HUES48 (cell line): ENCODE results near the gene SDCBP2.

Experiments
- H3K27ac ChIP-seq: one replicate; pipeline ENCODE4 v1.7.0; 2013; ENCODE audit warnings: low read depth, low read length, inconsistent platforms
- H3K27me3 ChIP-seq: 2 replicates; pipeline ENCODE4 v1.6.1; 2013; ENCODE audit warnings: mild to moderate bottlenecking, low read length; ENCODE audit not compliant: control insufficient read depth, insufficient read depth
- H3K36me3 ChIP-seq: 2 replicates; pipeline ENCODE4 v1.6.1; 2013; ENCODE audit warnings: low read length; ENCODE audit not compliant: control insufficient read depth, insufficient read depth
- H3K4me1 ChIP-seq: 2 replicates; pipeline ENCODE4 v1.6.1; 2013; ENCODE audit warnings: mild to moderate bottlenecking, low read length; ENCODE audit not compliant: control insufficient read depth, insufficient read depth
- H3K4me3 ChIP-seq: 2 replicates; pipeline ENCODE4 v1.5.1; 2013; ENCODE audit warnings: mild to moderate bottlenecking, low read depth, low read length
- H3K9ac ChIP-seq: 2 replicates; pipeline ENCODE4 v1.6.1; 2013; ENCODE audit warnings: mild to moderate bottlenecking, low read depth, low read length, moderate library complexity
- H3K9me3 ChIP-seq: 2 replicates; pipeline ENCODE4 v1.6.1; 2013; ENCODE audit warnings: low read length; ENCODE audit not compliant: control insufficient read depth, insufficient read depth

The SDCBP2 gene, protein sequence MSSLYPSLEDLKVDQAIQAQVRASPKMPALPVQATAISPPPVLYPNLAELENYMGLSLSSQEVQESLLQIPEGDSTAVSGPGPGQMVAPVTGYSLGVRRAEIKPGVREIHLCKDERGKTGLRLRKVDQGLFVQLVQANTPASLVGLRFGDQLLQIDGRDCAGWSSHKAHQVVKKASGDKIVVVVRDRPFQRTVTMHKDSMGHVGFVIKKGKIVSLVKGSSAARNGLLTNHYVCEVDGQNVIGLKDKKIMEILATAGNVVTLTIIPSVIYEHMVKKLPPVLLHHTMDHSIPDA

GRCh38 chr20:1328680-1329330, at the start of gene SDCBP2:
Gene SDCBP2, minus strand, starts transcription at chr20:1329139. Its CDS starts 8,723 bp downstream, at chr20:1320416.
- no peak within 1 kb of the TSS for H3K9ac ChIP-seq
- no peaks in the 10 kb centered on the region for H3K27me3 ChIP-seq
- H3K4me1 ChIP-seq = peaks cover 7% of the 10 kb centered on the region
- no peak within 1 kb of the TSS for H3K4me3 ChIP-seq
- 0 out of 2 replicates have a peak, but pooled peaks cover 7% of the 10 kb centered on the region for H3K36me3 ChIP-seq
- no peaks in the 10 kb centered on the region for H3K9me3 ChIP-seq
- no peak within 1 kb of the TSS for H3K27ac ChIP-seq

GRCh38 chr20:1378735-1379125, 49.8 kb upstream of the SDCBP2 start:
- no peak overlapping the region for H3K4me3 ChIP-seq
- peaks cover 15% of the 10 kb centered on the region for H3K36me3 ChIP-seq
- no peaks in the 10 kb centered on the region for H3K9me3 ChIP-seq
- no peak overlapping the region for H3K27ac ChIP-seq
- no peak overlapping the region for H3K9ac ChIP-seq
- H3K27me3 ChIP-seq = no peaks in the 10 kb centered on the region
- peaks cover 9% of the 10 kb centered on the region; the same call in 1 of the 2 replicates for H3K4me1 ChIP-seq

GRCh38 chr20:1377984-1378734, 49.2 kb upstream of the SDCBP2 start:
- Histone ChIP-seq H3K4me1 (peaks cover 9% of the 10 kb centered on the region; the same call in 1 of the 2 replicates), H3K27me3 (no peaks in the 10 kb centered on the region), H3K4me3 (no peak overlapping the region), H3K9ac (no peak overlapping the region), H3K27ac (no peak overlapping the region), H3K9me3 (no peaks in the 10 kb centered on the region), H3K36me3 (peaks cover 21% of the 10 kb centered on the region)

DNA sequence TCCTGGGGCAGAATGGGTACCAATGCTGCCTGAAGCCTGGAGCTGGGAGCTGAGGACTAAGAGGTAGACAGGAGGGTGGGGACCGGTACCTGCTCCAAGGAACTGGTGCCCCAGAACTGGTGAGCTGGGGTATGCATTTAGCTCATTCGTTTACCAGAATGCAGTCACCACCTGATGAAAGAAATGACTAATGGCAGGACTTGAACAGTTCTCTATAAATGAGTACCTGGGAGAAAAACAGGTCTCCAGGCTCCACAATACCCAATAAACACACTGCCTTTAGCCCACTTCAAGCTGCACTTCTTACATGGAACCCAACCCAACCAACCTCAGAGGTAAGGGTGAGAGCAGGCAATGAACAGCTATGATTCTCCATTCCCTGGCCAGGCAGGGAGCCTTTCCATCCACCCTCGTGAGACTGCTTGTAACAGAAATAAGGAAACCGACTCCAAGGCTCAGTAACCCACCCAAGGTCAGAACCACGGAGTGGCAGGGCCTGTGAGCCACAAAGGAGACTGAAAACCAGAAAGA, 48.5 kb upstream of the SDCBP2 start:
- no peak overlapping the region for H3K9ac ChIP-seq
- no peak overlapping the region for H3K4me3 ChIP-seq
- H3K27me3 ChIP-seq = no peaks in the 10 kb centered on the region
- peaks cover 23% of the 10 kb centered on the region for H3K36me3 ChIP-seq
- no peaks in the 10 kb centered on the region for H3K9me3 ChIP-seq
- H3K27ac ChIP-seq = peak overlapping the region; percentile 12
- peaks cover 9% of the 10 kb centered on the region; the same call in 1 of the 2 replicates for H3K4me1 ChIP-seq

GRCh38 chr20:1376408-1377270, 47.7 kb upstream of the SDCBP2 start:
- Histone ChIP-seq H3K36me3 (peaks cover 31% of the 10 kb centered on the region), H3K9ac (no peak overlapping the region), H3K27ac (no peak overlapping the region), H3K4me1 (peaks cover 9% of the 10 kb centered on the region; the same call in 1 of the 2 replicates), H3K4me3 (no peak overlapping the region), H3K27me3 (no peaks in the 10 kb centered on the region), H3K9me3 (no peaks in the 10 kb centered on the region)

DNA sequence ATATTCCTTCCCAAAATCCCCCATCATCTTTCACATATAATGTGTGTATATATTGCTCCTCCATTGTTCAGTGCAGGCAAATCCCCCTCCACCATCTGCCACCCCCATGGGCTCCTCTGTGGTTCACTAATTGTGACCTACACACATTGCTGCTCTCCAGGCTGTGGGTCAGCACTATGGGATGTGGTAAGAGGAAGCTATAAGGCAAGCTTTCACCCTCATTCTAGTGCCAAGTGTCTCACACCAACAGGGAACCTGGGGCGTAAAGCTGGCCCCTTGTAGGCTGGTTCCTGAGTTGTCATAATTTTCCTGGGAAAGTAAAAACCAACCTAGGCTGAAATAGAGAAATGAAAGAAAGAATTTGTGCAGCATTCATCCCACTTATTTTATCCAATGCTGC, 47.1 kb upstream of the SDCBP2 start:
- Histone ChIP-seq H3K4me3 (no peak overlapping the region), H3K27me3 (no peaks in the 10 kb centered on the region), H3K9ac (no peak overlapping the region), H3K36me3 (peaks cover 37% of the 10 kb centered on the region), H3K4me1 (peaks cover 9% of the 10 kb centered on the region; the same call in 1 of the 2 replicates), H3K27ac (no peak overlapping the region), H3K9me3 (no peaks in the 10 kb centered on the region)

DNA sequence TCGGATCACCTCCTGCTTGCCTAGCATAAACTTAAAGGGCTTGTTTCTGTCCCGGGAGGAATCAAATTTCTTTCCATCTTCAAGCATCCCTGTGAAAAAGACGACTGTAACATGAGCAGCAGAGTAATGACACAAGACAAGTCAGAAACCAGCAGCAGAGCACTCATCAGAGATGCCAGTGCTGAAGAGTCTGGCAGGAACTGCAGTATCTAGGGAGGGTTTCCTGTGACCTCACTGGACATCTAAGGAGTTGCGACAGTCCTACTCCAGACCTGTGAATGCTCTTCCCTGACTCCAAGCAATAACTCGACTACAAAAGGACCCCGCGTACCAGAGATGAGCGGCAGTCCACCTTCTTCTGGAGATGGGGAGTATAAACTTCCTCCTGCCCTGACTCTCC, 46.6 kb upstream of the SDCBP2 start:
- H3K4me3 ChIP-seq = no peak overlapping the region
- H3K36me3 ChIP-seq = peaks cover 42% of the 10 kb centered on the region

DNA sequence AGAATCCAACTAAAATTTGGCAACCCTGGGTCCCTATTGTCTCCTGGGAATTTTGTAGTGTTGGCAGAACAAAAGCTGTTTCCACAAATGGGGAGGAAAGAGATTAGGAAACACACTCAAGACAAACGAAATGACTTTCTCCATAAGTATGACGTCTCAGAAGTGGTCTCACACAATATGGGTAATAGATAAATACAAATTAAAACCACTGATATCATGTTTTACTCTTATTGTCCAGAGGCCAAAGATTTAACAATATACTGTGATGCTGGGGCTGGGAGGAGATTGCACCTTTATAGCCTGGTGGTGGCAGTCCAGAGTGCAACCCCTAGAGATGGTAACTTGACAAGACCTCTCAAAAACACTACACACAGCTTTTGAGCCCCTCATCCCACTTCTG, 45.3 kb upstream of the SDCBP2 start:
- Histone ChIP-seq H3K9me3 (no peaks in the 10 kb centered on the region), H3K36me3 (peaks cover 49% of the 10 kb centered on the region), H3K27me3 (no peaks in the 10 kb centered on the region), H3K4me3 (no peak overlapping the region), H3K4me1 (peaks cover 9% of the 10 kb centered on the region; the same call in 1 of the 2 replicates), H3K27ac (no peak overlapping the region), H3K9ac (no peak overlapping the region)

More for the DNA sequence above, 46.6 kb upstream of the SDCBP2 start:
- no peaks in the 10 kb centered on the region for H3K9me3 ChIP-seq
- H3K27ac ChIP-seq = no peak overlapping the region
- H3K4me1 ChIP-seq = peaks cover 9% of the 10 kb centered on the region; the same call in 1 of the 2 replicates
- no peaks in the 10 kb centered on the region for H3K27me3 ChIP-seq
- H3K9ac ChIP-seq = no peak overlapping the region

GRCh38 chr20:1373614-1374013, 44.7 kb upstream of the SDCBP2 start:
- no peak overlapping the region for H3K4me3 ChIP-seq
- peaks cover 9% of the 10 kb centered on the region; the same call in 1 of the 2 replicates for H3K4me1 ChIP-seq
- H3K36me3 ChIP-seq = peaks cover 49% of the 10 kb centered on the region
- H3K27ac ChIP-seq = no peak overlapping the region
- H3K27me3 ChIP-seq = no peaks in the 10 kb centered on the region
- H3K9me3 ChIP-seq = no peaks in the 10 kb centered on the region
- no peak overlapping the region for H3K9ac ChIP-seq

GRCh38 chr20:1373036-1373435, 44.1 kb upstream of the SDCBP2 start:
- peaks cover 6% of the 10 kb centered on the region; the same call in 1 of the 2 replicates for H3K4me1 ChIP-seq
- no peaks in the 10 kb centered on the region for H3K27me3 ChIP-seq
- no peak overlapping the region for H3K27ac ChIP-seq
- peaks cover 54% of the 10 kb centered on the region for H3K36me3 ChIP-seq
- no peak overlapping the region for H3K4me3 ChIP-seq
- no peak overlapping the region for H3K9ac ChIP-seq
- H3K9me3 ChIP-seq = no peaks in the 10 kb centered on the region
